K562 (cell line): ENCODE data around the gene ZNF556. TPM values are rescaled to one million over a fixed set of nuclear protein-coding genes. Genes with fewer than 3 reads are reported as not detected.

Experiments used
- CBX3 ChIP-seq, 2 experiments: IDR thresholded peaks; 1 replicate in 1 of 2; 2 replicates in 1 of 2; pipeline ENCODE4 v1.6.1; 2012; ENCODE audit warnings: inconsistent platforms in 2 of 2, low read length in 2 of 2, borderline replicate concordance in 1 of 2, control low read depth in 1 of 2
- CBX8 ChIP-seq: fragments of 200-600 bp; sonication (generic); IDR thresholded peaks from 2 replicates; pipeline ENCODE4 v1.6.1; 2012; ENCODE audit warnings: borderline replicate concordance, mixed run types, low read depth, mild to moderate bottlenecking, moderate library complexity, mixed read lengths, low read length, control low read depth, inconsistent platforms; ENCODE audit not compliant: poor library complexity, severe bottlenecking; ENCODE audit errors: extremely low read depth
- CCNT2 ChIP-seq: IDR thresholded peaks from 2 replicates; pipeline ENCODE4 v1.6.1; 2011; ENCODE audit warnings: borderline replicate concordance, low read depth, mild to moderate bottlenecking, moderate library complexity, mixed read lengths, low read length; ENCODE audit not compliant: insufficient read length; ENCODE audit errors: extremely low read depth
- CTCFL ChIP-seq: IDR thresholded peaks from 2 replicates; pipeline ENCODE4 v1.6.1; 2011; ENCODE audit warnings: borderline replicate concordance, low read depth, mild to moderate bottlenecking, moderate library complexity, low read length; ENCODE audit not compliant: insufficient read depth, poor library complexity, severe bottlenecking
- DNMT1 ChIP-seq: fragments of 450-650 bp; IDR thresholded peaks from 2 replicates; pipeline ENCODE4 v1.6.1; 2016; ENCODE audit warnings: antibody characterized with exemption, mild to moderate bottlenecking
- ELF4 ChIP-seq: fragments of 450-650 bp; formaldehyde crosslinking; IDR thresholded peaks from 2 replicates; pipeline ENCODE4 v1.4.0; 2022; ENCODE audit warnings: missing genetic modification characterization
- EP400 ChIP-seq: fragments of 450-650 bp; IDR thresholded peaks from 2 replicates; pipeline ENCODE4 v1.6.1; 2017; ENCODE audit warnings: antibody characterized with exemption, mild to moderate bottlenecking, moderate library complexity
- FOXK2 ChIP-seq, 2 experiments: fragments of 450-650 bp; IDR thresholded peaks in 1 of 2; conservative IDR thresholded peaks in 1 of 2; 2 replicates each; pipeline ENCODE4 v1.6.1; 2016; ENCODE audit warnings: low read depth in 2 of 2, mild to moderate bottlenecking in 1 of 2
- HEY1 ChIP-seq: fragments of 250-450 bp; sonication (Bioruptor Pico); IDR thresholded peaks from 2 replicates; pipeline ENCODE4 v1.5.0; 2020; ENCODE audit warnings: mild to moderate bottlenecking, moderate library complexity, borderline replicate concordance
- HNRNPL ChIP-seq: fragments of 200-400 bp; formaldehyde crosslinking; IDR thresholded peaks from 2 replicates; pipeline ENCODE4 v1.6.1; 2017; ENCODE audit warnings: low read depth, mild to moderate bottlenecking, low read length
- KDM1A ChIP-seq, 2 experiments: fragments of 450-650 bp; IDR thresholded peaks; 2 replicates each; pipeline ENCODE4 v1.6.1; 2016; ENCODE audit warnings: mild to moderate bottlenecking in 2 of 2
- NFIX ChIP-seq: fragments of 250-450 bp; sonication (Bioruptor Pico); IDR thresholded peaks from 2 replicates; pipeline ENCODE4 v1.4.0; 2020; ENCODE audit warnings: low read depth, mild to moderate bottlenecking, moderate library complexity
- NONO ChIP-seq, 2 experiments: fragments of 200-400 bp in 1 of 2; fragments of 450-650 bp in 1 of 2; formaldehyde crosslinking in 1 of 2; IDR thresholded peaks; 2 replicates each; pipeline ENCODE4 v1.6.1; 2017; ENCODE audit warnings: low read depth in 2 of 2, mild to moderate bottlenecking in 2 of 2, moderate library complexity in 2 of 2, low read length in 1 of 2
- NRF1 ChIP-seq, 2 experiments: fragments of 450-650 bp; IDR thresholded peaks in 1 of 2; conservative IDR thresholded peaks in 1 of 2; 2 replicates each; pipeline ENCODE4 v1.6.1; 2014; ENCODE audit warnings: mild to moderate bottlenecking in 2 of 2
- PML ChIP-seq: IDR thresholded peaks from 2 replicates; pipeline ENCODE4 v1.6.1; 2012; ENCODE audit warnings: low read length, inconsistent platforms
- SIN3A ChIP-seq, 2 experiments: fragments of 150-350 bp in 1 of 2; IDR thresholded peaks; 2 replicates each; pipeline ENCODE4 v1.6.1; 2011 to 2016; ENCODE audit warnings: borderline replicate concordance in 2 of 2, low read depth in 2 of 2, low read length in 2 of 2, mild to moderate bottlenecking in 2 of 2, moderate library complexity in 2 of 2; ENCODE audit not compliant: control insufficient read depth in 1 of 2
- STAT6 ChIP-seq: sonication (generic); formaldehyde crosslinking; IDR thresholded peaks from 2 replicates; pipeline ENCODE4 v1.8.1; 2023; ENCODE audit warnings: mild to moderate bottlenecking, missing genetic modification reagents
- TCF7 ChIP-seq: sonication (generic); IDR thresholded peaks from 2 replicates; pipeline ENCODE4 v1.6.1; 2016; ENCODE audit warnings: antibody characterized with exemption, borderline replicate concordance
- XRCC4 ChIP-seq: IDR thresholded peaks from one replicate; pipeline ENCODE4 v1.6.1; 2011; ENCODE audit not compliant: insufficient read depth, insufficient read length; ENCODE audit errors: extremely low read depth
- ZBTB1 ChIP-seq: sonication (generic); formaldehyde crosslinking; IDR thresholded peaks from 2 replicates; pipeline ENCODE4 v1.8.1; 2023; ENCODE audit warnings: missing genetic modification reagents, low read depth, mild to moderate bottlenecking, borderline replicate concordance
- ZKSCAN8 ChIP-seq: fragments of 200-800 bp; sonication (Bioruptor generic); IDR thresholded peaks from 2 replicates; pipeline ENCODE4 v1.6.1; 2016; ENCODE audit warnings: missing genetic modification characterization, missing compliant biosample characterization
- ZNF316 ChIP-seq: fragments of 450-650 bp; IDR thresholded peaks from 2 replicates; pipeline ENCODE4 v1.6.1; 2016
- ZNF668 ChIP-seq: fragments of 250-450 bp; sonication (Bioruptor Pico); IDR thresholded peaks from 2 replicates; pipeline ENCODE4 v1.8.0; 2022; ENCODE audit warnings: mild to moderate bottlenecking, inconsistent platforms
- polyA plus RNA-seq, 8 experiments: library from polyadenylated mRNA; depleted of rRNA in 4 of 8; stranded (reverse) in 5 of 8; unstranded in 3 of 8; fragments of >200 nt; fragmentation: Nextera tagmentation in 2 of 8; fragmentation: Illumina TruSeq in 1 of 8; extraction: Ambion mirVana in 2 of 8; extraction: Trizol in 1 of 8; gene quantifications; 2 replicates each; pipeline versions ENCODE4 v1.2.1 to v1.2.3, GENCODE V29; 2011 to 2014; ENCODE audit warnings: inconsistent platforms in 1 of 8, missing spikeins in 1 of 8
- total RNA-seq, 7 experiments: library from RNA; depleted of rRNA in 6 of 7; stranded (reverse); fragments of >200 nt in 6 of 7; fragmentation: Illumina TruSeq in 2 of 7; extraction: Trizol in 2 of 7; gene quantifications; 2 replicates each; pipeline versions ENCODE4 v1.2.1 to v1.2.3, GENCODE V29; 2011 to 2021; ENCODE audit warnings: low replicate concordance in 1 of 7

The ZNF556 gene
- total and polyA plus RNA-seq, 9 of the 15 experiments (the other 6 are each of a cell fraction or from before 2014, with no cell fraction given) = 0.01 to 0.36 (median 0.10) TPM; not detected in 1

- TF ChIP-seq NONO (IDR thresholded peaks at IDR 0.05; ENCODE audit: low read depth in 2 of 2, low read length in 1 of 2) (0 out of 4 replicates have a peak, but pooled peaks of 1 of the 2 experiments have one; percentile 10), STAT6 (CRISPR knock-in tag) (no peak), XRCC4 (no peak), DNMT1 (no peak), HEY1 (CRISPR knock-in tag) (no peak), PML (no peak), ZNF668 (no peak), KDM1A (IDR thresholded peaks at IDR 0.05) (no peak), ZKSCAN8 (CRISPR knock-in tag) (no peak), ELF4 (CRISPR knock-in tag) (no peak), CTCFL (no peak), CCNT2 (no peak), ZBTB1 (CRISPR knock-in tag) (no peak), FOXK2 (conservative IDR thresholded peaks at IDR 0.05 in 1 of 2, IDR thresholded peaks at IDR 0.05 in 1 of 2; ENCODE audit: low read depth in 2 of 2) (peak; percentile 74 to 79), HNRNPL (no peak), EP400 (peak; percentile 17; the same call in 1 of the 2 replicates), CBX3 (IDR thresholded peaks at IDR 0.05; ENCODE audit: borderline replicate concordance in 1 of 2, low read length in 2 of 2) (peak in 1 of 2 experiments; percentile 23; a peak in 1 of 3 replicates), NFIX (CRISPR knock-in tag) (no peak), NRF1 (conservative IDR thresholded peaks at IDR 0.05 in 1 of 2, IDR thresholded peaks at IDR 0.05 in 1 of 2) (peak in 1 of 2 experiments; percentile 7; a peak in 1 of 4 replicates), TCF7 (no peak), ZNF316 (peak; percentile 80), SIN3A (IDR thresholded peaks at IDR 0.05; ENCODE audit: borderline replicate concordance in 2 of 2, control insufficient read depth in 1 of 2, low read depth in 2 of 2, low read length in 2 of 2) (no peak), CBX8 (no peak)
Measured at GRCh38 chr19:2887391-2887914, 20.3 kb downstream of the ZNF556 start (continued).
